ENCODE results near the gene DCAF5.

DCAF5 gene

DNA sequence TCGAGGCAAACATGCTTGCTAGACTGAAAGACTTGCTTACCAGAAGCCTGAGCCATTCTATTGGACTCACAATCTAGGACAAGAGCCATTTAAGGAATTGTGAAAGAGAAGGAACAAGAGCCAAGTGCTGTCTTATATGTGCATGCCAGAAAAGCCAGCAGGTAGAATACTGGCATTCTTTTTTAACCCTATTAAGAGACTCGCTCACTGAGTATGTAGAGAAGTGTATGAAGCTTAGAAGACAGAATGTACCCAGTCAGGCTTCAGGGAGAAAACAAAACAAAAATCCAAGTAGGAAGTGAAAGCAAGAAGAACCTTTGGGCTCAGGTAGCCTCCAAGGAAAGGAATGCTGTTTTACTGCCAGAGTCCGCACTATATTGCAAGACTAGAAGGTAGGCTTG is 65.9 kb downstream of the DCAF5 start:
- in situ Hi-C loops (cut with MboI; ENCODE audit: low sequenced_read_pairs, unreplicated experiment), result no loop called here
- TF ChIP-seq, protein P1, sequence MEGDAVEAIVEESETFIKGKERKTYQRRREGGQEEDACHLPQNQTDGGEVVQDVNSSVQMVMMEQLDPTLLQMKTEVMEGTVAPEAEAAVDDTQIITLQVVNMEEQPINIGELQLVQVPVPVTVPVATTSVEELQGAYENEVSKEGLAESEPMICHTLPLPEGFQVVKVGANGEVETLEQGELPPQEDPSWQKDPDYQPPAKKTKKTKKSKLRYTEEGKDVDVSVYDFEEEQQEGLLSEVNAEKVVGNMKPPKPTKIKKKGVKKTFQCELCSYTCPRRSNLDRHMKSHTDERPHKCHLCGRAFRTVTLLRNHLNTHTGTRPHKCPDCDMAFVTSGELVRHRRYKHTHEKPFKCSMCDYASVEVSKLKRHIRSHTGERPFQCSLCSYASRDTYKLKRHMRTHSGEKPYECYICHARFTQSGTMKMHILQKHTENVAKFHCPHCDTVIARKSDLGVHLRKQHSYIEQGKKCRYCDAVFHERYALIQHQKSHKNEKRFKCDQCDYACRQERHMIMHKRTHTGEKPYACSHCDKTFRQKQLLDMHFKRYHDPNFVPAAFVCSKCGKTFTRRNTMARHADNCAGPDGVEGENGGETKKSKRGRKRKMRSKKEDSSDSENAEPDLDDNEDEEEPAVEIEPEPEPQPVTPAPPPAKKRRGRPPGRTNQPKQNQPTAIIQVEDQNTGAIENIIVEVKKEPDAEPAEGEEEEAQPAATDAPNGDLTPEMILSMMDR (IDR thresholded peaks at IDR 0.05; ENCODE audit: borderline replicate concordance, control extremely low read depth, extremely low read depth, insufficient read depth, missing control alignments), result no peak
- DNase-seq (ENCODE audit: low spot score), result no peak

DNA sequence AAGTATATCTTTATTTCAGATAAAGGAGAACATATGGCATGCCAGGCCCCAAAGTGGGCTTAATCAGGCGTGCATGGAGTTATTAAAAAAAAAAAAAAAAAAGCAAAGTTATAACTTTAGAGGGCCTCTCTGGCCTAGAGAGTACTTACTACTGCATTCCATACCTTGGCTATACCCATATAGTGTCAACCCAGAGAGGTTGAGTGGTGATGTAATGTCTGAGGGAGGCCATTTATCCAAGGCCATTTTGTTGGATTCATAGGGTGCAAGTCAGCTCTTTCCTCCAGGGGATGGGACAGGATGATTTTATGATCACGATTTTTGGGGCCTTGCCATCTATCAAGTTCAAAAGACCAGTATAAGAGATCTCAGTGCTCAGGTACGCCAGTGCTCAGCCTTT is 66.4 kb downstream of the DCAF5 start:
- no peak for DNase-seq (ENCODE audit: low spot score)
- TF ChIP-seq, protein P1 (IDR thresholded peaks at IDR 0.05; ENCODE audit: borderline replicate concordance, control extremely low read depth, extremely low read depth, insufficient read depth, missing control alignments), result no peak
- in situ Hi-C loops (cut with MboI; ENCODE audit: low sequenced_read_pairs, unreplicated experiment), result no loop called here

DNA sequence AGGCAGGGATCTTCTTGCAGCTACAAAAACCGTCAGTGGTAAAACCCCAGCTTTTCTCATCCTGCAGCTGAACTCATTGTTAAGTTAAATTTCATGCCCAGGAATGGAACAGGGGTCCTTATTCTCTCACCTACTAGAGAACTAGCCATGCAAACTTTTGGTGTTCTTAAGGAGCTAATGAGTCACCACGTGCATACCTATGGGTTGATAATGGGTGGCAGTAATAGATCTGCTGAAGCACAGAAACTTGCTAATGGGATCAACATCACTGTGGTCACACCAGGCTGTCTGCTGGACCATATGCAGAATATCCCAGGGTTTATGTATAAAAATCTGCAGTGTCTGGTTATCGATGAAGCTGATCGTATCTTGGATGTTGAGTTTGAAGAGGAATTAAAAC is 68.9 kb downstream of the DCAF5 start:
- in situ Hi-C loops (cut with MboI; ENCODE audit: low sequenced_read_pairs, unreplicated experiment), result no loop called here
- DNase-seq (ENCODE audit: low spot score), result no peak
- TF ChIP-seq, protein P1 (IDR thresholded peaks at IDR 0.05; ENCODE audit: borderline replicate concordance, control extremely low read depth, extremely low read depth, insufficient read depth, missing control alignments), result no peak

DNA sequence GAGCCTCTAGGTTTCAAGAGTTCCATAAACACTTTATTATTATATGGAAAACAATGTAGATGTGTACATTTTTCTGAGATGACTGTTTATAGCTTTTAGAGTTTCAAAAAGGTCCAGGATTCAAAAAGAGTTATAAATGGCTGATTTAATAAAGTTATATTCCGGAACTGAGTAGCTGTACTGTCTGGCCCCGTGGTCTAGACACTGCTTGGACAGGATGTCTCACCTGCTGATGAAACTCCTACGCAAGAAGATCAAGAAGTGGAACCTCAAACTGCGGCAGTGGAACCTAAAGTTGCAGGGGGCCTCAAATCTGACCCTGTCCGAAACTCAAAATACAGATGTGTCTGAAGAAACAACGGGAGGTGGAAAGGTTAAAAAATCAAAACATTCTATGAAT is 69.7 kb downstream of the DCAF5 start:
- TF ChIP-seq, protein P1 (IDR thresholded peaks at IDR 0.05; ENCODE audit: borderline replicate concordance, control extremely low read depth, extremely low read depth, insufficient read depth, missing control alignments), result no peak
- in situ Hi-C loops (cut with MboI; ENCODE audit: low sequenced_read_pairs, unreplicated experiment), result no loop called here

DNA sequence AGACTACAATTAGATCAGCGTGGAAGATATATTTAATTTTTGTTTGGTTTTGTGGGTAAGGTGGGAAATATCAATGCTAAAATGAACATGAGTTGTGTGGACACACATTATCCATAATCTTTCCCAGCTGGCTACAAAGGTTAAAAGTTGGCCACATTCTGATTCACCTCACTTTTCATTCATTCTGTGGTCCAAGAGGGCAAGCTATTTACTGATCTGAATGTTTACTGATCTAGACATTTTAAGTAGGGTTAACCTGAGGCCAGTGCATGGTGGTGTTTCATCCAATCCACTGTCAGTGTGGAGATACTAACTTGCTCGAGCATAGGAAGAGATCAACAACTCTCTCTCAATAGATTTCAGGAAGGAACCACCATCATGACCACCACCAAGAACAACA is 71.6 kb downstream of the DCAF5 start:
- in situ Hi-C loops (cut with MboI; ENCODE audit: low sequenced_read_pairs, unreplicated experiment), result no loop called here
- TF ChIP-seq, protein P1 (IDR thresholded peaks at IDR 0.05; ENCODE audit: borderline replicate concordance, control extremely low read depth, extremely low read depth, insufficient read depth, missing control alignments), result no peak
- no peak for DNase-seq (ENCODE audit: low spot score)

More for the DNA sequence above, 69.7 kb downstream of the DCAF5 start:
- DNase-seq (ENCODE audit: low spot score), result no peak

DNA sequence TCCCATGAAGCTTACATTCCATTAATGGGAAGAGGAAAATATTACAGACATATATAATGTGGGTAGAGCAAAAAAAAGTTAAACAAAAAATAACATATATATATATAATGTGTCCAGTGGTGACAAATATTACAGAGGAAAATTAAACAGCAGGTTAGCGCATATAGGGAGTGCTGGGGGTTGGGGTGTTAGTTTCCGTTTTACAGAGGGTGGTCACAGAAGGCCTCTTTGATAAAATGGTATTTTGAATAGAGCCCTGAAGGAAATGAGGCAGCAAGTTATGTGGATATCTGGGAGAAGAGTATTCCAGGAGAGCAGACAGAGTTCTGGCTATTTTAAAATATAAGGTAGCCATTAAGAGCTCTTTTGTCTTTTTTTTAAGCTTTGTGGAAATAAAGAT is 73.2 kb downstream of the DCAF5 start:
- DNase-seq (ENCODE audit: low spot score), result no peak
- in situ Hi-C loops (cut with MboI; ENCODE audit: low sequenced_read_pairs, unreplicated experiment), result no loop called here
- TF ChIP-seq, protein P1 (IDR thresholded peaks at IDR 0.05; ENCODE audit: borderline replicate concordance, control extremely low read depth, extremely low read depth, insufficient read depth, missing control alignments), result no peak

Data from GM13976 (cell line).